T-helper 2 cell treated with Interferon-gamma antibody and Interleukin-4, amounts not matched to agents 5 μg/mL and 100 μg/mL, for 36 hours (primary cell): ENCODE measurements around the gene CLDN18.

Experiments
- DNase-seq: peaks from one replicate; pipeline ENCODE4 v3.0.0; 2021; ENCODE audit warnings: low spot score
- H3K27ac Mint-ChIP-seq: one replicate; pipeline ENCODE4 v1.8.0; 2021; ENCODE audit warnings: mild to moderate bottlenecking, mixed read lengths
- H3K27me3 Mint-ChIP-seq: one replicate; pipeline ENCODE4 v1.8.0; 2021; ENCODE audit warnings: low read depth, mixed read lengths
- H3K36me3 Mint-ChIP-seq: one replicate; pipeline ENCODE4 v1.8.0; 2021; ENCODE audit warnings: low read depth, mixed read lengths
- H3K4me1 Mint-ChIP-seq: one replicate; pipeline ENCODE4 v1.8.0; 2021; ENCODE audit warnings: low read depth, mixed read lengths
- H3K4me3 Mint-ChIP-seq: one replicate; pipeline ENCODE4 v1.8.0; 2022; ENCODE audit warnings: mild to moderate bottlenecking, moderate library complexity, mixed read lengths
- H3K9me3 Mint-ChIP-seq: one replicate; pipeline ENCODE4 v1.8.0; 2021; ENCODE audit warnings: mixed read lengths

The CLDN18 gene

DNA sequence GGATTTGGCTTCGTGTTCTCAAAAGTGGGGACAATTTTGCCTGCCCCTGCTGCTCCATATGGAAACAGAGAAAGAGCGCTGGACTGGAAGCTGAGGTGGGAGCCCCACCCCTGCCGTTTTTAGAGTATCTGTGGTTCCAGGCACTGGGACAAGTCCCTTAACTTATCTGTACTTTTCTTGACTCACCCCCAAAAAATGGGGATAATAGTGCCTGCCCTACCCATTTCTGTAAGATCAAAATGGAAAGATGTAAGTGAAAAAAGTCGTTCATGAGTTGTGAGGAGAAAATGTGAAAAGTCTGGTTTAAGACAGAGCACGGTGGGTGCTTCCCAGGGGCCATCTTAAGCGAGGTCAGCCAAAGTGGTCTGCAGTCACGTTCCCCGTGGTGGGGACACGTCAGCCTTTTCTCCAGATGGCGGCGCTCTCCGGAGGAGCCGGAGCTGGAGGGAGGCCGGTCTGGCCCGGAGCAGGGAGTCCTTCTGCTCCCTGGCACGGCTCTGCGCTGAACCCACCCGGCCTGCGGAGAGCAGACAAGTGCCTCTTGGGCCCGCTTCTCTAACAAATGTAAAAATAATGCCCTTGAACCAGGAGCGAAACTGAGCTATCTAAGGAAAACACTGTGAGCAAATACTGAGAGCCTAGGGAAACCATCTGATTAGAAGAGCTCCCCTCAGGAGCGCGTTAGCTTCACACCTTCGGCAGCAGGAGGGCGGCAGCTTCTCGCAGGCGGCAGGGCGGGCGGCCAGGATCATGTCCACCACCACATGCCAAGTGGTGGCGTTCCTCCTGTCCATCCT lies at the start of gene CLDN18:
Gene CLDN18 (plus strand): TSS at position 690 of the 797 bp plus-strand sequence. CDS start 61 bp downstream, at position 751.
- Mint-ChIP-seq H3K9me3 (no peaks in the 10 kb centered on the region), H3K36me3 (no peaks in the 10 kb centered on the region), H3K27me3 (peaks cover 3% of the 10 kb centered on the region), H3K4me1 (no peaks in the 10 kb centered on the region), H3K4me3 (no peak within 1 kb of the TSS), H3K27ac (no peak within 1 kb of the TSS)
- no peak for DNase-seq

GRCh38 chr3:137962251-137962650 lies 47.7 kb upstream of the CLDN18 start:
- no peak overlapping the region for H3K4me3 Mint-ChIP-seq
- no peak for DNase-seq
- no peaks in the 10 kb centered on the region for H3K4me1 Mint-ChIP-seq
- H3K9me3 Mint-ChIP-seq: no peaks in the 10 kb centered on the region
- H3K27me3 Mint-ChIP-seq: peaks cover 4% of the 10 kb centered on the region
- H3K27ac Mint-ChIP-seq: no peak overlapping the region
- no peaks in the 10 kb centered on the region for H3K36me3 Mint-ChIP-seq

GRCh38 chr3:137963463-137963862 lies 46.5 kb upstream of the CLDN18 start:
- Mint-ChIP-seq H3K4me1 (no peaks in the 10 kb centered on the region), H3K9me3 (no peaks in the 10 kb centered on the region), H3K4me3 (no peak overlapping the region), H3K36me3 (no peaks in the 10 kb centered on the region), H3K27me3 (peaks cover 4% of the 10 kb centered on the region), H3K27ac (no peak overlapping the region)
- DNase-seq: no peak

GRCh38 chr3:137970914-137971831 lies 38.8 kb upstream of the CLDN18 start:
- Mint-ChIP-seq H3K27me3 (peaks cover 10% of the 10 kb centered on the region), H3K4me3 (no peak overlapping the region), H3K9me3 (no peaks in the 10 kb centered on the region), H3K27ac (no peak overlapping the region), H3K36me3 (no peaks in the 10 kb centered on the region), H3K4me1 (no peaks in the 10 kb centered on the region)
- peak; percentile 38 for DNase-seq

DNA sequence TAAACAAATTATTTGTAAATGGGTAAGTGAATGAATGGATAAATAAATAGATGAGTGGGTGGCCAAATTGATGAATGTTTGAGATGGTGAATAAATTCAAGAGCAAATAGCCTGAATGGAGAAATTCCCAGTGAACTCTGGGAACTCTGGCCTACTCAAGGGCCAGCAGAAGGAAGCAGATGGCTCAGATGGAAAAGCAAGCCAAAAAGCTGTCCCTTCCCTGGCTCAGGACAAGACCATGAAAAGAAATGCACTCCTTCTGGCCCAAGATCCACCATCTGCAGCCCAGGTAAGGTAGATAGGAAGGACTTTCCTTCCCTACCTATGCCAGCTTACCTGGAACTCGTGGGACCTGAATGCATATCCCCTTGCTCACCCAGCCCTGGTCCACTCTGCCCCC lies 37.6 kb upstream of the CLDN18 start:
- H3K27ac Mint-ChIP-seq: no peak overlapping the region
- no peaks in the 10 kb centered on the region for H3K9me3 Mint-ChIP-seq
- no peak for DNase-seq
- no peaks in the 10 kb centered on the region for H3K36me3 Mint-ChIP-seq
- peaks cover 10% of the 10 kb centered on the region for H3K27me3 Mint-ChIP-seq
- H3K4me1 Mint-ChIP-seq: no peaks in the 10 kb centered on the region
- no peak overlapping the region for H3K4me3 Mint-ChIP-seq

GRCh38 chr3:137978328-137978727 lies 31.6 kb upstream of the CLDN18 start:
- H3K9me3 Mint-ChIP-seq: no peaks in the 10 kb centered on the region
- H3K27ac Mint-ChIP-seq: no peak overlapping the region
- no peak overlapping the region for H3K4me3 Mint-ChIP-seq
- no peak for DNase-seq
- H3K4me1 Mint-ChIP-seq: no peaks in the 10 kb centered on the region
- H3K36me3 Mint-ChIP-seq: no peaks in the 10 kb centered on the region
- H3K27me3 Mint-ChIP-seq: peaks cover 3% of the 10 kb centered on the region

DNA sequence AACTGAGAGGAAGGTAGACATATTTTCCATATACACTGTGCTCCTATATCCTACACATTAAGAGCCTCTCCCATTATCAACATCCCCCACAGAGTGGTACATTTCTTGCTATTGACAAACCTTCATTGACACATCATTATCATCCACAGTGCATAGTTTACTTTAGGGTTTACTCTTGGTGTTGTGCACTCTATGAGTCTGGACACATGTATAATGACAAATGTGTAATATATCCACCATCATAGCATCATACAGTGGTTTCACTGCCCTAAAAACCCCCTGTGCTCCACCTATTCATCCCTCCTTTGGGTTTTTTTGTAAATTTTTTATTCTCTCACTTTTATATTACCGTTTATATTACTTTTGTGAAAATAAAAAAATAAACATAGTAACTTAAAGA lies 22.2 kb upstream of the CLDN18 start:
- H3K36me3 Mint-ChIP-seq: no peaks in the 10 kb centered on the region
- peaks cover 1% of the 10 kb centered on the region for H3K4me1 Mint-ChIP-seq
- no peaks in the 10 kb centered on the region for H3K27me3 Mint-ChIP-seq
- H3K27ac Mint-ChIP-seq: no peak overlapping the region
- DNase-seq: no peak
- no peaks in the 10 kb centered on the region for H3K9me3 Mint-ChIP-seq
- no peak overlapping the region for H3K4me3 Mint-ChIP-seq

DNA sequence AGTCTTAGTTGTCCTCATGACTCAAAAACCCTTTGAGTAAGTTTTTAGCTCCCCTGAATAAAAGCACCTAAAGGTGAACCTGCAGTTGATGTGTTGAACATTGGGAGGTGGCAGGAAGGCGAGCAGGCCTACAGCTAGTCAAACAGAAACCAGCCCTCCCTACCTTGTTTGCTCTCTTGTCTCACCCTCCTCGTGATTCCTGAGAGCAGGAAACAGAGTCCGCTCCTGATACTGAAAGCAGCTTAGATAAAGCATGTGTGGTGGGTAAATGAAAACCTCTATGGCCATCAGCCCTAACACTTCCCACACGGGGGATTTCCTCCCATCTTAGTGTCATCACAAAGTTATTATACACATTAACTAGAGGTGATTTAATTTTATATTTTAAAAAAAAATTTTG lies 21.8 kb upstream of the CLDN18 start:
- no peak overlapping the region for H3K27ac Mint-ChIP-seq
- no peaks in the 10 kb centered on the region for H3K9me3 Mint-ChIP-seq
- peaks cover 1% of the 10 kb centered on the region for H3K4me1 Mint-ChIP-seq
- H3K4me3 Mint-ChIP-seq: no peak overlapping the region
- H3K36me3 Mint-ChIP-seq: no peaks in the 10 kb centered on the region
- H3K27me3 Mint-ChIP-seq: no peaks in the 10 kb centered on the region
- peak; percentile 6 for DNase-seq

DNA sequence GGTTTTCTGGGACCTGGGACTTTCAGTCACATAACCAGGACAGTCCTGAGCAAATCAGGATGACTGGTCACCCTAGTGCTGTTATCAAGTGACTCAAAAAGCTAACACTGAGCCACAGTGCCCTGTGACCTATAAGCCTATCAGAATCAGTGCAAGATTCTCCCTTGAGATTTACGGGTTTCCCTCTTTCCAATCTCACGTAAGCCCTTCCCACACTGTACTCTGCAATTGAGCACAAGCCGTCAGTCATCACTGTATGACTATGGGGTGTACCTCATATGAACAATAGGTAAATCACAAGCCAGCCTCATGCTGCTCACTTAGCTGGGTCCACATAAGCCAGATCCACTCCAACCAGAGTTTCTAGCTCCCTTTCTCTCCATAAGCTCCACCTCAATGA lies 21.0 kb upstream of the CLDN18 start:
- Mint-ChIP-seq H3K36me3 (no peaks in the 10 kb centered on the region), H3K9me3 (peaks cover 3% of the 10 kb centered on the region), H3K4me3 (no peak overlapping the region), H3K27me3 (no peaks in the 10 kb centered on the region), H3K27ac (no peak overlapping the region), H3K4me1 (peaks cover 1% of the 10 kb centered on the region)
- no peak for DNase-seq

- H3K4me3 Mint-ChIP-seq: no peak overlapping the region
- DNase-seq: no peak
- H3K36me3 Mint-ChIP-seq: no peaks in the 10 kb centered on the region
- no peak overlapping the region for H3K27ac Mint-ChIP-seq
- peaks cover 10% of the 10 kb centered on the region for H3K9me3 Mint-ChIP-seq
- no peaks in the 10 kb centered on the region for H3K27me3 Mint-ChIP-seq
- H3K4me1 Mint-ChIP-seq: peaks cover 1% of the 10 kb centered on the region
These were observed 19.5 kb upstream of the CLDN18 start for GRCh38 chr3:137990427-137990826.

DNA sequence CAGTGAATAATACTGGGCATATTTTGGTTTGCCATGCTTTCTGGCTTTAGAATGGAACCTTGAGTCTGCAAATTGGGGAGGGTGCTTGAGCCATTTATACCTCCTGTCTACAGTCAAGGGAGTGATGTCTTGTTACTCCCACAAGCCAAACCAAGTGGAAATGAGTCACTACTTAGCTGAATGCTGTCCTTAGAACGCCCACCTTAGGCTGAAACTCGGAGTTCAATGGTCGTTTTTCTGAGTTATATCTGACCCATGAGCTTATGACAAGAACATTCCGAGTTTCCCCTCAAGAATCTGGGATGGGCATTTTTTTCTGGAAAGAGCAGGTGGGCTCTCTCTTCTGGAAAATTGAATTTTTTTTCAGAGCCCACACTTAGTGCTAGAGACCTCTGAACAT lies 17.4 kb upstream of the CLDN18 start:
- Mint-ChIP-seq H3K9me3 (peaks cover 13% of the 10 kb centered on the region), H3K4me3 (no peak overlapping the region), H3K4me1 (peaks cover 1% of the 10 kb centered on the region), H3K27ac (no peak overlapping the region), H3K27me3 (no peaks in the 10 kb centered on the region), H3K36me3 (no peaks in the 10 kb centered on the region)
- no peak for DNase-seq

DNA sequence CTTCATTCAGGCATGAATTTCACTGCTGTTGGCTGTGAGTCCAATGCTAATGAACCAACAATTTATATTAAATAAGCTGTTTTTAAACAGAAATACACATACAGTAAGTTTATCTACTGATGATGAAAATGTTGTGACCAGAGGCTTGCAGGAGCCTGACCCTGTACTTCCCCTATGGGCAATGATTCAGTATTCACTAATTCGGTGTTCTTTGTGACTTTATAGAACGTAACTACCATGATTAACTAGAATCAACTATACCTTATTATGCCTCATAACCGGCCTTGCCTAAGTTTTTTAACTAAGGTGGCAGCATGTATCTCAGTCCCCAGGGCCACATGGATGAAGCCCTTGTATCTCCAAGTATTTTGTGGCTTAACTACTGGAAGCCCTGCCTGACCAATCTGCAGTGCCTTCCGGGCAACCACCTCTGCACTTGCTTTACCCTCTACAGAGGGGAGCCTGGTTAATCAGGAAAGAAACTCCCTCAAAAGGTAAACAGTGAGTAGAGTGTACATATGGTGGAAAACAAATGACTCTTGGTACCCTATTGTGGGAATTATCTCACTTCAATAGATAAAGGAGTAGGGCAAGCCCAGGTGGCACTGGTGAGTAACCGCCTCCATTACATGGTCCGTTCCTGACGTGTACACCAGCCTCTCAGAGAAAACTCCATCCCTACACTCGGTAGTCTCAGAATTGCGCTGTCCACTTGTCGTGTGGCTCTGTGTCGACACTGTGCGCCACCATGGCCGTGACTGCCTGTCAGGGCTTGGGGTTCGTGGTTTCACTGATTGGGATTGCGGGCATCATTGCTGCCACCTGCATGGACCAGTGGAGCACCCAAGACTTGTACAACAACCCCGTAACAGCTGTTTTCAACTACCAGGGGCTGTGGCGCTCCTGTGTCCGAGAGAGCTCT lies 11.6 kb upstream of the CLDN18 start:
- peaks cover 13% of the 10 kb centered on the region for H3K9me3 Mint-ChIP-seq
- no peaks in the 10 kb centered on the region for H3K4me1 Mint-ChIP-seq
- H3K36me3 Mint-ChIP-seq: no peaks in the 10 kb centered on the region
- H3K4me3 Mint-ChIP-seq: no peak overlapping the region
- DNase-seq: no peak
- no peaks in the 10 kb centered on the region for H3K27me3 Mint-ChIP-seq
- H3K27ac Mint-ChIP-seq: no peak overlapping the region

- Mint-ChIP-seq H3K9me3 (no peaks in the 10 kb centered on the region), H3K36me3 (no peaks in the 10 kb centered on the region), H3K4me3 (no peak overlapping the region), H3K4me1 (no peaks in the 10 kb centered on the region), H3K27me3 (peaks cover 3% of the 10 kb centered on the region), H3K27ac (no peak overlapping the region)
- DNase-seq: no peak
These were observed 6.9 kb upstream of the CLDN18 start for GRCh38 chr3:138003069-138003468.
